Neural progenitor cell (in vitro differentiated cells): ENCODE results near the gene SLC19A1. TPM values are rescaled to one million over a fixed set of nuclear protein-coding genes. Genes with fewer than 3 reads are reported as not detected.

ENCODE experiments used
- DNase-seq: peaks from one replicate; pipeline ENCODE4 v3.0.0-alpha.2; 2016; ENCODE audit warnings: low spot score
- H2AFZ ChIP-seq: fragments of 200-600 bp; sonication (generic); replicated peaks from 2 replicates; pipeline ENCODE4 v1.6.1; 2016; ENCODE audit warnings: antibody characterized with exemption
- H3F3A ChIP-seq: fragments of 200-600 bp; sonication (generic); 2 replicates; pipeline ENCODE4 v1.6.1; 2016; ENCODE audit warnings: antibody characterized with exemption, low read depth
- H3K27ac ChIP-seq: fragments of 200-600 bp; sonication (generic); 2 replicates; pipeline ENCODE4 v1.5.1; 2016; ENCODE audit warnings: mild to moderate bottlenecking
- H3K27me3 ChIP-seq: fragments of 200-600 bp; sonication (generic); 2 replicates; pipeline ENCODE4 v1.6.1; 2016; ENCODE audit warnings: mild to moderate bottlenecking, moderate library complexity
- H3K36me3 ChIP-seq: fragments of 200-600 bp; sonication (generic); 2 replicates; pipeline ENCODE4 v1.5.1; 2016
- H3K4me1 ChIP-seq: fragments of 200-600 bp; sonication (generic); 2 replicates; pipeline ENCODE4 v1.6.1; 2016; ENCODE audit warnings: mixed run types
- H3K4me2 ChIP-seq: fragments of 200-600 bp; sonication (generic); 2 replicates; pipeline ENCODE4 v1.6.1; 2016
- H3K4me3 ChIP-seq: fragments of 200-600 bp; sonication (generic); 2 replicates; pipeline ENCODE4 v1.5.1; 2016
- H3K79me2 ChIP-seq: fragments of 200-600 bp; sonication (generic); 2 replicates; pipeline ENCODE4 v1.6.1; 2016; ENCODE audit warnings: low read depth
- H3K9ac ChIP-seq: fragments of 200-600 bp; sonication (generic); 2 replicates; pipeline ENCODE4 v1.6.1; 2016
- H3K9me3 ChIP-seq: fragments of 200-600 bp; sonication (generic); 2 replicates; pipeline ENCODE4 v1.5.1; 2016; ENCODE audit warnings: low read depth
- H4K20me1 ChIP-seq: fragments of 200-600 bp; sonication (generic); 2 replicates; pipeline ENCODE4 v1.6.1; 2016; ENCODE audit warnings: low read depth
- H3K27ac Mint-ChIP-seq: 3 replicates; pipeline ENCODE4 v1.8.0; 2021; ENCODE audit warnings: mixed read lengths
- H3K27me3 Mint-ChIP-seq: 2 replicates; pipeline ENCODE4 v1.8.0; 2022; ENCODE audit warnings: low read depth, mild to moderate bottlenecking, inconsistent platforms, moderate library complexity, mixed read lengths; ENCODE audit not compliant: insufficient read depth
- H3K36me3 Mint-ChIP-seq: 3 replicates; pipeline ENCODE4 v1.8.0; 2021; ENCODE audit warnings: mixed read lengths
- H3K4me1 Mint-ChIP-seq: 3 replicates; pipeline ENCODE4 v1.8.0; 2021; ENCODE audit warnings: mixed read lengths
- H3K4me3 Mint-ChIP-seq: 3 replicates; pipeline ENCODE4 v1.8.0; 2021; ENCODE audit warnings: mild to moderate bottlenecking, moderate library complexity, mixed read lengths
- H3K9me3 Mint-ChIP-seq: 3 replicates; pipeline ENCODE4 v1.8.0; 2020; ENCODE audit warnings: mixed read lengths
- CTCF ChIP-seq: fragments of 200-600 bp; sonication (generic); IDR thresholded peaks from 2 replicates; pipeline ENCODE4 v1.5.1; 2017; ENCODE audit warnings: antibody characterized with exemption, mild to moderate bottlenecking
- EZH2 ChIP-seq: fragments of 200-600 bp; sonication (generic); IDR thresholded peaks from 2 replicates; pipeline ENCODE4 v1.6.1; 2017; ENCODE audit warnings: antibody characterized with exemption, mild to moderate bottlenecking, moderate library complexity
- EZH2phosphoT487 ChIP-seq: fragments of 200-600 bp; sonication (generic); IDR thresholded peaks from 2 replicates; pipeline ENCODE4 v1.6.1; 2017; ENCODE audit warnings: antibody characterized with exemption
- total RNA-seq: library from RNA; depleted of rRNA; stranded (reverse); fragments of >200 nt; gene quantifications from 2 replicates; pipeline ENCODE4 v1.2.3, GENCODE V29; 2015; ENCODE audit warnings: low replicate concordance

The SLC19A1 gene
- total RNA-seq, 1 donor from 2014 or later: 7.7 TPM

GRCh38 chr21:45476582-45476981 is 65.7 kb downstream of the SLC19A1 start:
- peaks cover 6% of the 10 kb centered on the region for H3K4me1 ChIP-seq
- no peak for DNase-seq
- no peaks in the 10 kb centered on the region for H3K27me3 ChIP-seq
- Mint-ChIP-seq H3K4me1 (peaks cover 12% of the 10 kb centered on the region), H3K27ac (peak overlapping the region; percentile 0), H3K36me3 (peaks cover 18% of the 10 kb centered on the region), H3K27me3 (peaks cover 3% of the 10 kb centered on the region), H3K9me3 (no peaks in the 10 kb centered on the region), H3K4me3 (no peak overlapping the region)
- H2AFZ ChIP-seq: no peak overlapping the region
- H3K9ac ChIP-seq: no peak overlapping the region
- H4K20me1 ChIP-seq: peaks cover 20% of the 10 kb centered on the region
- H3K27ac ChIP-seq: no peak overlapping the region
- H3F3A ChIP-seq: peaks cover 18% of the 10 kb centered on the region
- H3K4me2 ChIP-seq: no peak overlapping the region
- TF ChIP-seq CTCF: no peak
- no peak for TF ChIP-seq EZH2phosphoT487
- no peak for TF ChIP-seq EZH2
- peaks cover 20% of the 10 kb centered on the region for H3K79me2 ChIP-seq
- H3K9me3 ChIP-seq: no peaks in the 10 kb centered on the region
- no peak overlapping the region for H3K4me3 ChIP-seq
- no peaks in the 10 kb centered on the region for H3K36me3 ChIP-seq

- no peak overlapping the region for H3K27ac ChIP-seq
- Mint-ChIP-seq H3K36me3 (peaks cover 18% of the 10 kb centered on the region), H3K4me3 (no peak overlapping the region), H3K9me3 (no peaks in the 10 kb centered on the region), H3K27ac (peak overlapping the region; percentile 0), H3K4me1 (peaks cover 18% of the 10 kb centered on the region), H3K27me3 (peaks cover 4% of the 10 kb centered on the region)
- peaks cover 26% of the 10 kb centered on the region for H4K20me1 ChIP-seq
- no peaks in the 10 kb centered on the region for H3K36me3 ChIP-seq
- peaks cover 12% of the 10 kb centered on the region for H3K4me1 ChIP-seq
- H3K27me3 ChIP-seq: no peaks in the 10 kb centered on the region
- no peak overlapping the region for H2AFZ ChIP-seq
- no peak overlapping the region for H3K4me2 ChIP-seq
- TF ChIP-seq EZH2phosphoT487: no peak
- no peak for TF ChIP-seq EZH2
- no peak for TF ChIP-seq CTCF
- H3K9ac ChIP-seq: no peak overlapping the region
- no peaks in the 10 kb centered on the region for H3K9me3 ChIP-seq
- H3F3A ChIP-seq: peaks cover 18% of the 10 kb centered on the region
- H3K4me3 ChIP-seq: no peak overlapping the region
- H3K79me2 ChIP-seq: peaks cover 26% of the 10 kb centered on the region
- DNase-seq: no peak
These were observed 66.3 kb downstream of the SLC19A1 start for GRCh38 chr21:45475797-45476570.

GRCh38 chr21:45475004-45475685 is 67.1 kb downstream of the SLC19A1 start:
- Mint-ChIP-seq H3K27me3 (peaks cover 7% of the 10 kb centered on the region), H3K9me3 (no peaks in the 10 kb centered on the region), H3K36me3 (peaks cover 18% of the 10 kb centered on the region), H3K4me1 (peaks cover 23% of the 10 kb centered on the region), H3K4me3 (no peak overlapping the region), H3K27ac (no peak overlapping the region)
- peaks cover 34% of the 10 kb centered on the region for H3K79me2 ChIP-seq
- no peak overlapping the region for H3K27ac ChIP-seq
- no peaks in the 10 kb centered on the region for H3K9me3 ChIP-seq
- H3K9ac ChIP-seq: no peak overlapping the region
- H3F3A ChIP-seq: peaks cover 20% of the 10 kb centered on the region
- no peak for DNase-seq
- TF ChIP-seq CTCF: no peak
- TF ChIP-seq EZH2: no peak
- TF ChIP-seq EZH2phosphoT487: no peak
- no peak overlapping the region for H3K4me3 ChIP-seq
- no peaks in the 10 kb centered on the region for H3K27me3 ChIP-seq
- no peak overlapping the region for H2AFZ ChIP-seq
- no peak overlapping the region for H3K4me2 ChIP-seq
- no peaks in the 10 kb centered on the region for H3K36me3 ChIP-seq
- H3K4me1 ChIP-seq: peaks cover 18% of the 10 kb centered on the region
- H4K20me1 ChIP-seq: peaks cover 34% of the 10 kb centered on the region
